NB4 (cell line): Measurements from ENCODE around the gene TMA7.

ENCODE experiments used
- CTCF ChIP-seq: IDR thresholded peaks from one replicate; pipeline ENCODE4 v1.5.1; 2012; ENCODE audit warnings: low read depth, low read length
- MAX ChIP-seq: IDR thresholded peaks from 2 replicates; pipeline ENCODE4 v1.6.1; 2011; ENCODE audit warnings: low read depth, low read length
- MYC ChIP-seq: IDR thresholded peaks from 2 replicates; pipeline ENCODE4 v1.6.1; 2011; ENCODE audit warnings: low read depth, low read length
- POLR2A ChIP-seq: IDR thresholded peaks from 2 replicates; pipeline ENCODE4 v1.6.1; 2011; ENCODE audit warnings: mild to moderate bottlenecking; ENCODE audit not compliant: insufficient read length; ENCODE audit errors: extremely low read depth

GRCh38 chr3:48427630-48427962, 12.5 kb upstream of the TMA7 start:
- TF ChIP-seq POLR2A (no peak), CTCF (no peak), MAX (no peak), MYC (no peak)
